KOPT-K1 (cell line): ENCODE measurements around the gene AKAP13.

Experiments used
- H3K27ac ChIP-seq: fragments of 200-600 bp; sonication (generic); 2 replicates; pipeline ENCODE4 v1.5.1; 2016; ENCODE audit warnings: antibody characterized with exemption, mild to moderate bottlenecking, low read depth, low read length; ENCODE audit not compliant: poor library complexity, severe bottlenecking
- H3K36me3 ChIP-seq: fragments of 200-600 bp; sonication (generic); 2 replicates; pipeline ENCODE4 v1.5.1; 2017; ENCODE audit warnings: antibody characterized with exemption, mild to moderate bottlenecking, low read length, moderate library complexity; ENCODE audit not compliant: insufficient read depth
- H3K9me3 ChIP-seq: fragments of 200-600 bp; sonication (generic); 2 replicates; pipeline ENCODE4 v1.5.1; 2017; ENCODE audit warnings: antibody characterized with exemption, low read length, mild to moderate bottlenecking; ENCODE audit not compliant: insufficient read depth, poor library complexity, severe bottlenecking

AKAP13 gene

DNA sequence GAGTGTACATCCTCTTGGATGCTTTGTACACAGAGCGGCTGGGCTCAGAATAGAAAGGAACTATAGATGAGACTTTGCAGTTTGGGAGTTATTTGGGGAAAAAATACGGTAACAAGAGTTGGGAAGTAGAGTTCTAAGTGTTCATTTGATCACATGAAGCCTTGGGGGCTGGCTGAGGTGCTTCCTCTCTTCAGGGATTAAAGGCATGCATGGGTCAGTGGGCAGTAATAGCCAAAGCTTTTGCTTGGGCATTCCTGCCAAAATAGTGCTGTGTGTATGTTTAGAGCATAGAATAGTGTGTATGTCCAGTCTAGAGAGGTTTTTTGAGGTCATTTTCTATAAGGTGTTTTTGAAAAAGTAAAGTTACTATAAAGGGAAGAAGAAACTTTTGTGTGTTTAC lies 12.8 kb downstream of the AKAP13 start:
- H3K36me3 ChIP-seq: no peaks in the 10 kb centered on the region
- no peak overlapping the region for H3K27ac ChIP-seq
- no peaks in the 10 kb centered on the region for H3K9me3 ChIP-seq

- H3K27ac ChIP-seq: no peak overlapping the region
- no peaks in the 10 kb centered on the region for H3K9me3 ChIP-seq
- H3K36me3 ChIP-seq: no peaks in the 10 kb centered on the region
Measured at GRCh38 chr15:85394554-85395333, 14.3 kb downstream of the AKAP13 start.

- H3K9me3 ChIP-seq: no peaks in the 10 kb centered on the region
- no peak overlapping the region for H3K27ac ChIP-seq
Measured at GRCh38 chr15:85396554-85396953, 16.2 kb downstream of the AKAP13 start.

GRCh38 chr15:85397151-85397550 lies 16.7 kb downstream of the AKAP13 start:
- H3K27ac ChIP-seq: no peak overlapping the region
- H3K36me3 ChIP-seq: no peaks in the 10 kb centered on the region

More at GRCh38 chr15:85396554-85396953, 16.2 kb downstream of the AKAP13 start:
- H3K36me3 ChIP-seq: no peaks in the 10 kb centered on the region

GRCh38 chr15:85397926-85398325 lies 17.5 kb downstream of the AKAP13 start:
- H3K27ac ChIP-seq: no peak overlapping the region
- no peaks in the 10 kb centered on the region for H3K9me3 ChIP-seq
- H3K36me3 ChIP-seq: no peaks in the 10 kb centered on the region

More at GRCh38 chr15:85397151-85397550, 16.7 kb downstream of the AKAP13 start:
- no peaks in the 10 kb centered on the region for H3K9me3 ChIP-seq

DNA sequence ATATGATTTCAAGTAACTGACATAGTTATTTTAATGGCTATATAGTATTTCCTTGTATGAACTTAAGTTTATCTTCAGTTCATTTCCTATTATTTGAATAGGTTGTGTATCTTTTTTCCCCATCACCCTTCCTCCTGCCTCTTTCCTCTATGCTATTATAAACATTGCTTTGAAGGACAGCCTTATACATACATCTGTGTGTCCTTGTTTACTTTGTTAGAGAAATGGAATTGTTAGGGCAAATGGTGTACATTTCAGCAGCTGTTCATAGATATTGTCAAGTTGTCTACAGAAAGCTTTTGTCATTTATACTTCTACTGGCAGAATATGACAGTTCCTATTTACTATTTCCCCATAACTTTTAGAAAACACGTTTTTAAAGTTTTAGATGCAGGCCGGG lies 18.4 kb downstream of the AKAP13 start:
- Histone ChIP-seq H3K27ac (no peak overlapping the region), H3K36me3 (no peaks in the 10 kb centered on the region), H3K9me3 (no peaks in the 10 kb centered on the region)

DNA sequence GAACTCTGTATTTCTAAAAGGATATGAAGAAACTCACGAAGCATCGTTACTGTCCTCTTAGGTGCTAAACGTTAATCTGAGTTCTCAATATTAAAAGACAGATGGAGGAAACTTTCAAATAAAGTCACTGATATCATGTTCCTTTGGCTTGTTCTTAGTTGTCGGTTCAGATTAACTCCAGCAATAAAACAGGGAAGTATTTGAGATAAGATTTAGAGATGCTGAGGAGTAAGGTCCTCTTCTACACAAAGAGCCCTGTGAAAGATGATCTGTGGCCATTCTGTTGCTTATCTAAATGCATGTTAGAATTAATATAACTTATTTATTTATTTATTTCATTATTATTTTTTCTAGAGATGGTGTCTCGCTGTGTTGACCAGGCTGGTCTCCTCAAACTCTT lies 19.2 kb downstream of the AKAP13 start:
- no peak overlapping the region for H3K27ac ChIP-seq
- H3K36me3 ChIP-seq: no peaks in the 10 kb centered on the region
- H3K9me3 ChIP-seq: no peaks in the 10 kb centered on the region

- no peak overlapping the region for H3K27ac ChIP-seq
- no peaks in the 10 kb centered on the region for H3K36me3 ChIP-seq
- no peaks in the 10 kb centered on the region for H3K9me3 ChIP-seq
Measured at GRCh38 chr15:85400606-85401005, 20.2 kb downstream of the AKAP13 start.

- no peaks in the 10 kb centered on the region for H3K36me3 ChIP-seq
- H3K9me3 ChIP-seq: no peaks in the 10 kb centered on the region
- H3K27ac ChIP-seq: no peak overlapping the region
Measured at GRCh38 chr15:85401108-85401774, 20.8 kb downstream of the AKAP13 start.

GRCh38 chr15:85402195-85402881 lies 21.9 kb downstream of the AKAP13 start:
- no peaks in the 10 kb centered on the region for H3K36me3 ChIP-seq
- no peaks in the 10 kb centered on the region for H3K9me3 ChIP-seq
- no peak overlapping the region for H3K27ac ChIP-seq

- Histone ChIP-seq H3K27ac (no peak overlapping the region), H3K9me3 (no peaks in the 10 kb centered on the region), H3K36me3 (no peaks in the 10 kb centered on the region)
Measured at GRCh38 chr15:85403745-85404144, 23.3 kb downstream of the AKAP13 start.

DNA sequence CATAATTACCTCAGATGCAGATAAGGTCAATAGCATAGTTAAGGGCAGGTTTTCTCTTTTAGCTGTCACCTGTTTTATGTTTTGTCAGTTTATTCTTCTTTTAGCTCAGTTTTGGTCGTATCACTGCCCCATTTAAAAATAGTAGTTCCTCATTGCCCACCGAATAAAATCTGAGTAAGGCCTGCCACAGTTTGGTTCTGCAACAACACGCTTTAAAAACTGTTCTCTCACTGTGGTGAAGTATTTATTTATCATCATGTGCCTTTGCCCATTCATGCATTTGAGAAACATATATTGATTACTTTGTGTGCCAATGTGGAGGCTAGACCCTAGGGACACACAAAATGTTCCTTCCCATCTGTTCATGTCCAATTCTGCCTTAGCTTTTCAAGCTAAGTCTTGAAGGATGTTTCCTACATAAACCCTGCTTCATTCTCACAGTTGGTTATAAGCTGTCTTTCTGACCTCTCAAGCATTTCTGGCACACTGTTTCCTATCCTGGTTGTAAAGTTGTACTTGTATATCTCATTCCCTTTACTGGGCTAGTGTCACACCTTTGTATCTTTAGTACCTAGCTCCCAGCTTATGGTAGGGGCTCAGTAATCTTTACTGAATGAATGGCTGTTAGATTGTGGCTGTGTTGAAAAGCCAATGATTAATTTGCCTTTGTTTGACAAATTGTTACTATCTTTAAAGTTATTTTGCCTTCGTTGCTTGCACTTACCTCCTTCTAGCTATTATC lies 23.9 kb downstream of the AKAP13 start:
- Histone ChIP-seq H3K36me3 (no peaks in the 10 kb centered on the region), H3K9me3 (no peaks in the 10 kb centered on the region), H3K27ac (no peak overlapping the region)

- Histone ChIP-seq H3K36me3 (no peaks in the 10 kb centered on the region), H3K9me3 (no peaks in the 10 kb centered on the region), H3K27ac (no peak overlapping the region)
Measured at GRCh38 chr15:85404918-85405866, 24.8 kb downstream of the AKAP13 start.

- no peaks in the 10 kb centered on the region for H3K36me3 ChIP-seq
- H3K27ac ChIP-seq: no peak overlapping the region
- H3K9me3 ChIP-seq: no peaks in the 10 kb centered on the region
Measured at GRCh38 chr15:85406916-85407315, 26.5 kb downstream of the AKAP13 start.
